Right hindlimb (tissue), 1 donor: Measurements from ENCODE around the gene IL13RA1.
"Not testable (repeated sequence)": the region's sequence is repeated elsewhere in the genome, so short reads cannot be mapped to it uniquely, and the experiment has no call there.

ENCODE experiments used
- DNase-seq: peaks from one replicate; pipeline ENCODE4 v3.0.0-alpha.2; 2018

IL13RA1 gene

DNA sequence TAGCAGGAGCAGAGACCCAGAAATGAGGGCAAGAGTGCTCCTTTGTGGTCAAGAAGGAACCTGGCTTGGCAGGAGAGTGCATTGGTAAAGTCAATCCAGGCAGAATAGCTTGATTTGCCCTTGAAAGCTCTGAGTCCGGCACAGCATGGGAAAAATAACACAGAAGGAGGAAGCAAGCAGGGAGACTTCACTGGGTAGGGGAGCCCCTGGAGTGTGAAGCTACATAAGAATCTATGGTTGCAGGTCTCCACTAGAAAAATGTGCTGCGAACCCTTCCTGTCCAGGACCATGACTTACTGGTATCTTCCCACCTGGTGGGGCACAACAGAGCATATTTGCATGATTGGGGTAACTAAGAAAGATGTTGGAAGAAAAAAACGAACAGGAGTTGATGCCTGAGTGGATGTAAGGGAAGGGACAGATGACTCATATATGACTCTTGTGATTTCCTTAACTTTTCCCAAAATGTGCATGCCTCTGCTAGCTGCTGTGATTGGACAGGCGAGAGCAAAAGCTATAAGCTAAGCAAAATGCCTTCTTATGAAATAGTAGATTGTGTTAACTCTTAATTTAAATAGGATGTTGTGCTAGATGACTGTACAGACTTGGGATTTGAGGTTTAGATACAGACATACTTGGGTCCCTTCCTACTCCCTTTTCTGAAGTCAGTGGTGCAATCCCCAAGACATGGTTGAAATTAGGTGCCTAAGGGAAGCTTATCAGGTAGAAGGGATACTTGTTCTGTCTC, 3.3 kb downstream of the IL13RA1 start:
- no peak for DNase-seq

DNA sequence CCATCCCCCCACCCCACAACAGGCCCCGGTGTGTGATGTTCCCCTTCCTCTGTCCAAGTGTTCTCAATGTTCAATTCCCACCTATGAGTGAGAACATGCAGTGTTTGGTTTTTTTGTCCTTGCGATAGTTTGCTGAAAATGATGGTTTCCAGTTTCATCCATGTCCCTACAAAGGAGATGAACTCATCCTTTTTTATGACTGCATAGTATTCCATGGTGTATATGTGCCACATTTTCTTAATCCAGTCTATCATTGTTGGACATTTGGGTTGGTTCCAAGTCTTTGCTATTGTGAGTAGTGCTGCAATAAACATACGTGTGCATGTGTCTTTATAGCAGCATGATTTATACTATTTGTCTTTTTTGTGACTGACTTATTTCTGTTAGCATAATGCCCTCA, 5.1 kb downstream of the IL13RA1 start:
- DNase-seq = not testable (repeated sequence)

DNA sequence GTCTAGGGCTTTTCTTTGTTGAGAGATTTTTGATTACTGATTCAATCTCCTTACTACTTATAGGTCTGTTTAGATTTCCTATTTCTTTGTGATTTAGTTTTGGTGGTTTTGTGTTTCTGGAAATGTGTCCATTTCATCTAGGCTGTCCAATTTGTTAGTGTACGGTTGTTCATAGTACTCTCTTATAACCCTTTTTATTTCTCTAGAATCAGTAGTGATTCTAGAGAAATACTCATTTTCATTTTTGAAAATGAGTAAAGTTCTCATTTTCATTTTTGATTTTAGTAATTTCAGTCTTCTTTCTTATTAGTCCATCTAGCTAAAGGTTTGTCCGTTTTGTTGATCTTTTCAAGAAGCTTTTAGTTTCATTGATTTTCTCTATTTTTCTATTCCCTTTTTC, 7.5 kb downstream of the IL13RA1 start:
- no peak for DNase-seq

DNA sequence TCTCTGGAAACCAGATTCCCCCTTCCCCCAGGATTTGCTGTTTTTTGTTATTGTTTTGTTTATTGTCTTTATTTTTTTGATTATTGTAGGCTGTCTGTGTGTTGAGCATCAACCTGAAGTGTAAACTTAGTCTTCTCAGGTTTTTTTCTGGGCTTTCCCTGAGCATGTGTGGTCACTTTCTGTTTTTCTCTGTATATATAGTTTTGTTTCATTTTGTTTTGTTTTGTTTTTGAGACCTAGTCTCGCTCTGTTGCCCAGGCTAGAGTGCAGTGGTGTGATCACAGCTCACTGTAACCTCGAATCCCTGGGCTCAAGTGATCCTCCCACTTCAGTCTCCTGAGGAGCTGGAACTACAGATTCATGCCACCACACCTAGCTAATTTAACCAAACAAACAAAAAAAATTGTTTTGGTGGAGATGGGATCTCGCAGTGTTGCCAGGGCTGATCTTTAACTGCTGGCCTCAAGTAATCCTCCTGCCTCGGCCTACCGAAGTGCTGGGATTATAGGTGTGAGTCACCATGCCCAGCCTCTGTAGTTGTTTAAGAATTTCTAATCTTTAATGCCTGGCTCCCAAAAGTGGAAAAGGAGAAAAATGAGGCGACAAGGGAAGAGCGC, 9.1 kb downstream of the IL13RA1 start:
- no peak for DNase-seq

DNA sequence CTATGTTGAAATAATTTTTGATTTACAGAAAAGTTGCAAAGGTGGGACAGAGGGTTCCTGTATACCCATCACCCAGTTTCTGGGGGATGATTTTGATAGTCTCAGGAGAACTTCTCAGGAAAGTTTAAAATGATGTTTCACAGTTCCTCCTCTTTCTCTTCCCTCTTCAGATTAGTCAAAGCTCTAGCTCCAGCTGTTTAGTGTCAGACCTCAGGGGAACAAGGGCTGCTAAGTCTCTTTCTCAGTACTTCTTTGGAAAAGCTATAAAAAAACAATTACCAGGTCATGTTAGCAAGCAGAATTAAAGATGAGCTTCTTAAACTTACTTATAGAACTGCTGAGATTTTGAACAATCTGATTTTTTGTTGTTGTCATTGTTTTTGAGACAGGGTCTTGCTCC, 12.2 kb downstream of the IL13RA1 start:
- no peak for DNase-seq

DNA sequence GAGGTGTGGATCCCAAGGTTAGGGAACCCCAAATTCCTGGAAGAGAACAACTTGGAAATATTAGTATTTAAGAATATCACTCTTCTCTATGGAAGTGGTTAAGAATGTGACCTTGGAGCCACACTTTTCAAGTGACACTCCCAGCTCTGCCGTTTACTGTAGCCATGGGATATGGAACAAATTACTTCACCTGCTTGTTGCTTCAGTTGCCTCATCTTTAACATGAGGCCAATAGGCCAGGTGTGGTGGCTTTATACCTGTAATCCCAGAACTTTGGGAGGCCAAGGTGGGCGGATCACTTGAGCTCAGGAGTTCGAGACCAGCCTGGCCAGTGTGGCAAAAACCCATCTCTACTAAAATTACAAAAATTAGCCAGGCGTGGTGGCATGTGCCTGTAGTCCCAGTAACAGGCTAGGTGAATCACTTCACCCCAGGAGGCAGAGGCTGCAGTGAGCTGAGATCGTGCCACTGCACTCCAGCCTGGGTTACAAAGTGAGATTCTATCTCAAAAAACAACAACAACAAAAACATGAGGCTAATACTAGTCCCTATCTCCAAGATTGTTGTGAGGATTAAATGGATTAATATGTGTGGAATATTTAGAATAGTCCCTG, 13.0 kb downstream of the IL13RA1 start:
- no peak for DNase-seq

DNA sequence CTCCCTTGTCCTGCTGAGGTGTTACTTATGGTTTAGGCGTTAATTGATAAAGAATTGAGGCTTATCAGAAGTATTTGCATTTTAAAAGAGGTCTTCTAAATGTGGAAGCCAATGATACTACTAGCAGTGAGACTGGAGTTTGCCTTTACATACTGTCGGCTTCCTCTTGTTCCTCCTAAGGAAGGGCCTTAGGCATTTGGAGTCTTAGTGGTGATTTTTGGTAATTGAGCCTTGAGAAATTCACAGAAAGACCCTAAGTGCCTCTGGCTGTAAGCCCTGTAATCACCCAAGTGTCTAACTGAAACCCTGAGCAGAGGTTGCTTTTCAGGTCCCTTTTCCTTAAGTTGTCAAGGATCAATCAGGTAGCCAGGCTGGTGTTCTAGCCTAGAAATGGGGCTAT, 14.8 kb downstream of the IL13RA1 start:
- DNase-seq = no peak

DNA sequence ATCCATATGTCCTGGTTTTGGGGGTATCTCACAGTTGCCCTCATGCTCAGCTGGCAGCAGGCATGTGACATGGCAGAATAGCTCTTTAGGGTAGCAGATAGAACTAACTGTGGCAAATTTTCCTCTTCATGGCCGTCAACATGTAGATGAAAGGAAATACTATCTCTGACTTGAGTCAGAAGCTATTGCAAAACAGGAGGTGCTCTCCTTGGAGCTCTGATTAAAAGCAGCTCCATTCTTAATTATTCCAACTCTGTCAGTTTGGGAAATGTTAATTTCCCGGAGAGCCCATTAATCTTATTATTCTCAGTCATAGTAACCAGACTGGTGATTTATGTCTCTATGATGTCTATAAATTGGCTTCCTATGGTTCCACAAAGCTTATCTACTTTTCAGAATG, 18.2 kb downstream of the IL13RA1 start:
- no peak for DNase-seq

DNA sequence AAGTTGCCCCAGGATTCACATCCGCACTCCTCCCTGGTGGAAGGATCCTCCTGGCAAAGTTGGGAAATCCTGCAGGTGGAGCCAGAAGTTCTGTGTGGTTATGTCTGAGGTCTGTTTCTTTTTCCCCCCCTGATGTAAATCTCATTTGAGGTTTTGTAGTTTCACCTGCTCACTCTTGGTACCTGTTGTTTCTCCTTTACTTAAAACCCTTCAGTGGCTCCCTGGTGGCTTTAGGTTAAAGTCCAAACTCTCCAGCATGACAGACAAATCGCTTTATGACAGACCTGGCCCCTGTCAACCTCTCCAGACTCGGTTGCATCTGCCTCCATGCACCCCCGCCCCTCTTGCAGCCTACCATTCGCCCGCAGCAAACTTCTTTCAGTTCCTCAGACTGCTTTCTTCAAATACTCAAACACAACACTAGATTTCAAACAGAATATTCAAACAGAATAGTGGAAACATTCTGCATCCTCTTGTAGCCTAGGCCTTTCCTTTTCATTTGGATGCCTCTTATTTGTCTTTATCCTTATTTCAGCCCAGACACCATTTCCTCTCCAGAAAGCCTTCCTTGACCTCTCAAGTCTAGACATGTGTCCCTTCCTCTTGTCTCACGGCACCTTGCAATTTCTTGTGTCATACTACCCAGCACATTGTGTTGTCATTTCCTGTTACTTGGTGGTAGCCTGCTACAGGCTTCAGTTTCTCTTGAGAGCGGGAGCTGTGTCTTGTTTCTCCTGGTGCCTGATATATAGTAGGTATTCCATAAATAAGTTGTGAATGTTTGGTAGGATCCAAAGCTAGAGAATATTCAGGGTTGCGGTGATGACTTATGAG, 24.8 kb downstream of the IL13RA1 start:
- no peak for DNase-seq

DNA sequence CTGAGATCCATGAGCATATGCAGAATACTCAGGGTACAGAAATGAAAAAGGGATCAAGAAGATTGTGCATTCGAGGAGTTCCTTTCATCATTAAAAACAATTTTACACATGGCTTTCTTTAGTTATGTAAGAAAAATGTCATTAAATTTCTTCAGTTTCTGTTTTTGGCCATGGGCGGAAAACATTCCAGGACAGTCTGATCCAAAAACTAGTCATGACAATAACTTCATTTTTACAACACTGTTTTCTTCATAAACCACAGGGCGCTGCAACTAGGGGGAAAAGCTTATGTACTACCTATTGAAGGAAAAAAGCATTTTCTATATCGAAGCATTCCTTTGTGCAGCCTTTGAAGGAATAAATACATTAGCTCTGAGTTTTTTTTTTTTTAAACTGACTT, 28.2 kb downstream of the IL13RA1 start:
- no peak for DNase-seq

DNA sequence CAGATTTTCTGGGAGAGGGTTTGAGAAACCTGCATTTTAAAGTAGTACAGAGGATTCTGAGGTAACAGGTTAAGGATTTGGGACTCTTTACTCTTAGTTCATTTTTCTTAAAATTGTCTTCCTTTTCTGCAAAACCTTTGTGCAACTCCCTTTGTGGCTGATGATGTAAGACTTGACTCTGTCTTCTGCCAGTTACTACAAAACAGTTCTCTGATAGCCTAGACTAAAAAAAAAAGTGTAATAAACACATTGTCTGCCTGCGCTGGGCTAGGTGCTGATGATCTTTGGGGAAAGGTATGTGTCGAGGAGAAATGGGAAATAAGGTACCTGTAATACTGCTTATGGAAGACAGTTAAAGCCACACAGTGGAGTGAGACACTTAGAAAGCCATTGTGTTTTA, 28.7 kb downstream of the IL13RA1 start:
- DNase-seq = no peak

DNA sequence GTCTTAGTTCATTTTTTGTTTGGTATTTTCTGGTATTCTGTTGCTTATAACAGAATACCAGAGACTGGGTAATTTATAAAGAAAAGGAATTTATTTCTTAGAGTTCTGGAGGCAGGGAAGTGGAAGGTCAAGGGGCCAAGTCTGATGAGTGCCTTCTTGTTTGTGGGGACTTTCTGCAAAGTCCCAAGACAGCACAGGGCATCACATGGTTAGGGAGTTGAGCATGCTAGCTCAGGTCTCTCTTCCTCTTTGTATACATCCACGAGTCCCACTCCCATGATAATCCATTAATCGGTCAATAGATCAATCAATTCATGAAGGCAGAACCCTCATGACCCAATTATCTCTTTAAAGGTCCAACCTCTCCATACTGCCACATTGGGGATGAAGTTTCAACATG, 31.1 kb downstream of the IL13RA1 start:
- no peak for DNase-seq

DNA sequence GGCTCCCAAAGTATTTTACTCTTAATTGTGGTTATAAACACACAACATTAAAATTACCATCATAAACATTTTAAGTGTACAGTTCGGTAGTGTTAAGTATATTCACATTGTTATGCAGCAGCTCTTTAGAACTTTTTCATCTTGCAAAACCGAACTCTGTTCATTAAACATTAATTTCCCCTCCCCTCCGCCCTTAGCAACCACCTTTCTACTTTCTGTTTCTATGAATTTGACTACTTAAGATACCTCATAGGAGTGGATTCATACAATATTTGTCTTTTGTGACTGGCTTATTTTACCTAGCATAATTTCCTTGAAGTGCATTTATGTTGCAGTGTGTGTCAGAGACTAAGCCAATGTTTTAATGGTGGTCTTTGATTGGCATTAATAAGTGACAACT, 32.6 kb downstream of the IL13RA1 start:
- no peak for DNase-seq

DNA sequence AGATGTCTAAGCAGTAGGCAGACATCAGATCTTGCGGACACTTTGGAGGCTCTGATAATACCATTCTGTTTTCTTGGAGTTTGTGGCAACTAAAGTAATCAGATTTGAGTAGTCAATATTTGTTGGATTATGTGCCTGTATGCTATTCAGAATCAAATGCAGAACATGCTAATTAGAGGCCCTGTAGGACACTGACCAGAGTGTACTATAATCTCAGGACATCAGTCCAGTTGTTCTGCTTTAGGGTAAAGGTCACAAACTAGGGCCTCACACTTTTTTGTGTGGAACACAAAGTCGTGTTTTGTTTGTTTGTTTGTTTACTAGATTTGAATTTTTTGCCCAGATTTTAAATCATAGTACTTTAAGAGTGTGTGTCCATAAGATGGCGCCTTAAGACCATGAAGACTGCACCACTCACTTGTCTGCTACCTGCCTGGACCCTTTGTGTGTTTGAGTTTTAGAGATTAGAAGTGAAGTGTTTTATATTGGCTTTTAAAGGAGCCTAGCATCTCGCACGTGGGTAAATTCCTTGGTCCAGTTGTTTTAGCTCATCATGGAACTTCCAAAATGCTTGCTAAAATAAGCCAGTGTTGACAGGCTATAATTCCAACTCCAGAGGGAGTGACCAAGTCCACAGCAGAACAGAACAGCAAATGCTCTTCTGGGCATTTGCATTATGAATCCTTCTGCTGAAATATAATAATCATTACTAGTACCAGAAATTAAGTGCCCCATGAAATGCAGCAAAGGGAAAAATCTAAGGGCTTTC, 34.7 kb downstream of the IL13RA1 start:
- DNase-seq = no peak

DNA sequence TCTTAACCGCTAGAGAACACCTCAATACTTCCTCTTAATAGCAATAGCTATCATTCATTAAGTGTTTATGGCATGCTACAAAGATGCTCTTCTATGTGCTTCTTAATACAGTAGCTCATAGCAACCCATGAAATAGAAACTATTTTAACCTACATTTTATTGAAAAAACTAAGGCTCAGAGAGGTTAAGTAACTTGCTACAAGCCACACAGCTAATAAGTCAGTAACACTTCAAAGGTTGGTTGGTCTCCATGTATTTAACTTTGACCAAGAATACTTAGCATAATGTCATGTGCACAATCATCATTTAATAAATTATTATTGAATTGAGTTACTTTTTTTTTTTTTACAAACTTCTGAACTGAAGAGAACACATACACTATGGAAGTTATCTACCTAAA, 36.1 kb downstream of the IL13RA1 start:
- no peak for DNase-seq

DNA sequence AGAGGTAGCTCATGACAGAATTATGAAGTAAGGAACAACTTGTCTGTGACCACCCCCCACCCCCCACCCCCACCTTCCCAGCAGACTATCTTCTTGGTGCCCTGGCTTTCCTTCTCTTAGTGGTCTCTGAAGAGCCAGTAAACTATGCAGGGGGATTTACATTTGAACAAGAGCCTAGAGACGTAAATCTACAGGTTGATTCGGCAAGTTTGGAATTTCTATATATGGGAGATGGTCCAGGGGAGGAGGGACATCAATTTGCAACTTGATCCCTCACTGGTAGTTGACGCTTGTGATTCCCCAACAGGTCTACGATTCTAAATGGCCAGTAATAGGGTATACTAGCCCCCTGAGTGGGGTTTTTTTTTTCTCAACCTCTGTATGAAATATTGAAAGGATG, 36.7 kb downstream of the IL13RA1 start:
- no peak for DNase-seq

DNA sequence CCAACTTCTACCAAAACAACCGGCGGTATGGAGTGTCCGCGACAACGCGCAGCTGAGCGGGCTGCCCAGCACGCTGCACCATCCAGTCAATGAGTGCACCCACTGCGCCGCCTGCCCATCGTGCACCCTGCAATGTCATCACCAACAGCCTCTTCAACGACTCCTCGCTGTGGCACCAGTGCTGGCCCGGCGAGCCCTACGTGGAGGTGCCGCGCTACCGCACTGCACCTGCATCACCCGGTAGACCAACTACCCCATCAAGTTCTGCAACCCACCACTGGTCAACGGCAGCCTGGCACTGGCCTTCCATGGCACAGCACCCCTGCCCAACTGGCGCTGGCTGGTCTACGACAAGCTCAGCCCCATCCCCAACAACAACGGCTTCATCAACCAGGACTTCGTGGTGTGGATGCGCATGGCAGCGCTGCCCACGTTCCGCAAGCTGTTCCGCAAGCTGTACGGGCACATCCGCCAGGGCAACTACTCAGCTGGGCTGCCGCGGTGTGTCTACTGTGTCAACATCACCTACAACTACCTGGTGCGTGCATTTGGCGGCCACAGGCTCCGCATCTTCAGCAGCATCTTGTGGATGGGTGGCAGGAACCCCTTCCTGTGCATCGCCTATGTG, 42.8 kb downstream of the IL13RA1 start:
- no peak for DNase-seq

DNA sequence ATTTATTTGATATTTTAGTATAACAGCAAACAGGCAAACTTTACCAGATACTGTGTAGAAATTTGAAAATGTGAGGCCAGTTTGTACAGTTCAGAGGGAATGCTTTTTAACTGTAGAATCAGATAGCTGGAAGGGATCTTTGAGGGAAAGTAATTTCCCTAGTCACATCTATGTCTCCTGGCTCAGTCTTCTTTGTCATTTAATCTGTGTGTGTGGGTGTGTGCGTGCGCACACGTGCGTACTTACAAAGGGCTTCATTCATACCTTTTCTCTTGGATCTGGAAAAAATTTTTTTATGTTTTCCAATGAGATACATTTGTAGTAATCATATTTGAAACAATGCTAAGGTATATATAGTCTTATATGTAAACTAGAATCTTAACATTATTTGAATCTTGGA, 44.6 kb downstream of the IL13RA1 start:
- DNase-seq = no peak

DNA sequence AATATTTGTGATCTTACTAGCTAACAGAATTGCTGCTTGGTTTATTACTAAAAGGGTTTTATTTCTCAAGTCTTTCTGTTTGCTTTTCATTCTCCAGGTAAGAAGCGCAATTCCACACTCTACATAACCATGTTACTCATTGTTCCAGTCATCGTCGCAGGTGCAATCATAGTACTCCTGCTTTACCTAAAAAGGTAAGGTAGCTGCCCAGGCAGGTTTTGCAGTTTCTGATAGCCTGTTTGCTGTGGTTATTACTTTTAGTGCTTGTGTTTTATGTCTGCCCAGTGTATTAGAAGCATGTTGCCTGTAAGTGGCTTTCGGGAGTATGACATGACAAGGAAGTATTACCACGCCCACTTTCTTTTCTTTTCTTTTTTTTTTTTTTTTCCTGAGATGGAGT, 46.4 kb downstream of the IL13RA1 start:
- DNase-seq = no peak

DNA sequence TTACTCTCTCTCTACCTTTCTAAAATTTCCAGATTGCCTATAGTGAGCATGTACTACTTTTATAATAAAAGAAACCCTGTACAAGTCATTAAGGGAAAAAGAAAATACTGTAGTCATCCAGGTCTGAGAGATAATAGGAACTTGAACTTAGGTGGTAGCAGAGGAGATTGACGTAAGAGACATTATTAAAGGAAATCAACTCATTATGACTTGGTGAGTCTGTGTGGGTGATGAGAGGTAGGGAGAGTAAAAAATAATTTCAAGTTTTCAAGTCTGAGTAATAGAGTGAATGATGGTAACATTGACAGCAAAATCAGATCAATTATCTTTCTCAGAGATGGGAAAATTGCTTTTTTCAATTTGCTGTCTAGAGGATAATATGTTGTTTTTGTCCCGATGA, 52.2 kb downstream of the IL13RA1 start:
- no peak for DNase-seq

DNA sequence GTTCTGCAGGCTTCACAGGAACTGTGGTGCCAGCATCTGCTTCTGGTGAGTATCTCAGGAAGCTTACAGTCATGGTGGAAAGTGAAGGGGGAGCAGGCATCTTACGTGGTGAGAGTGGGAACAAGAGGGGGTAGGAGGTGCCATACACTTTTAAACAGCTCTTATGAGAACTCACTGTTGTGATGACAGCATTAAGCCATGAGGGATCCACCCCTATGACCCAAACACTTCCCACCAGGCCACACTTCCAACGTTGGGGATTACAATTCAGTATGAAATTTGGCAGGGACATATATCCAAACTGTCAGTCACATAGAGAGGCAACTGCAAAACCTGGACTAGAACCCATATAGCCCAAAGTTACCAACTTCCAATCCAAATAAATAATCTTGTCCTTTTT, 53.1 kb downstream of the IL13RA1 start:
- DNase-seq = peak; percentile 20

DNA sequence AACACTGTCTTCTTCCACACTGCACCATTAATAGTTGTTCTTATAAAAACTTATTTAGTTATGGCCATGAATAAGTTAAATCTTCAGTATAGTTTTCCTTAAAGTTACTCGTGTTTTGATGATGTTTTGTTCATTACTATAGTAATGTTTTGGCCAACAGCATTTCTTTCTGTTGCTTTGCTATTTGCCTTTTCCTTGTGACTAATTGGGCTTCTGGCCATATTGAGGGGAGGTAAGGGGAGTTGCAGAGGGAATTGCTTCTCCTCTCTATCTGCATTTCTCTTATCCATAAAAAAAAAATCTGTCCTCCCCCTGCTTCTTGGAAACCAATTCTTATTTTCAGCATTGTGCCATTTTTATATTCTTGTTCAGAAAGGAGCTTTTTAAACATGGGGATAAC, 53.5 kb downstream of the IL13RA1 start:
- DNase-seq = peak; percentile 22
